Gastroesophageal sphincter (tissue), 4 donors: ENCODE results near the gene HSP90B1. TPM values are rescaled to one million over a fixed set of nuclear protein-coding genes. Genes with fewer than 3 reads are reported as not detected.

Experiments used
- ATAC-seq: fragments of 150-250 bp; one replicate; pipeline ENCODE4 v1.9.1; 2016; ENCODE audit warnings: mild to moderate bottlenecking, moderate library complexity
- H3K27ac ChIP-seq, 4 donors: fragments of 200-600 bp; sonication (generic) in 3 of 4; 1 replicate in 3 of 4; 2 replicates in 1 of 4; pipeline ENCODE4 v1.5.1; 2016 to 2019
- H3K27me3 ChIP-seq: fragments of 200-600 bp; sonication (generic); one replicate; pipeline ENCODE4 v1.5.1; 2019
- H3K36me3 ChIP-seq, 2 donors: fragments of 200-600 bp; sonication (generic); one replicate each; pipeline ENCODE4 v1.5.1; 2019; ENCODE audit warnings: control low read depth in 1 of 2
- H3K4me1 ChIP-seq, 3 donors: fragments of 200-600 bp; sonication (generic); 1 replicate in 2 of 3; 2 replicates in 1 of 3; pipeline ENCODE4 v1.5.1; 2016 to 2019; ENCODE audit warnings: control low read depth in 2 of 3
- H3K4me3 ChIP-seq, 2 donors: fragments of 200-600 bp; sonication (generic); one replicate each; pipeline ENCODE4 v1.5.1; 2019; ENCODE audit warnings: mild to moderate bottlenecking in 1 of 2, moderate library complexity in 1 of 2
- H3K9me3 ChIP-seq, 3 donors: fragments of 200-600 bp; sonication (generic); one replicate each; pipeline ENCODE4 v1.5.1; 2017 to 2019; ENCODE audit warnings: control low read depth in 2 of 3
- CTCF ChIP-seq, 4 experiments: fragments of 200-600 bp in 2 of 4; fragments of 450-650 bp in 2 of 4; sonication (generic) in 1 of 4; IDR thresholded peaks; one replicate each; pipeline ENCODE4 v1.5.1; 2017 to 2019; ENCODE audit warnings: antibody characterized with exemption in 4 of 4, mild to moderate bottlenecking in 2 of 4, moderate library complexity in 2 of 4
- EP300 ChIP-seq: sonication (generic); formaldehyde crosslinking; IDR thresholded peaks from one replicate; pipeline ENCODE4 v1.6.1; 2017; ENCODE audit warnings: antibody characterized with exemption, mild to moderate bottlenecking
- POLR2A ChIP-seq, 2 donors: fragments of 450-650 bp; IDR thresholded peaks; one replicate each; pipeline ENCODE4 v1.6.1; 2017; ENCODE audit warnings: antibody characterized with exemption in 2 of 2, mild to moderate bottlenecking in 2 of 2, moderate library complexity in 1 of 2
- POLR2AphosphoS5 ChIP-seq: sonication (generic); formaldehyde crosslinking; IDR thresholded peaks from one replicate; pipeline ENCODE4 v1.6.1; 2017; ENCODE audit warnings: antibody characterized with exemption
- WGBS, 2 donors: methylation state at CpG; one replicate each; pipeline ENCODE4 v1.1.5; 2018; ENCODE audit warnings: low coverage in 1 of 2; 5-methylcytosine and 5-hydroxymethylcytosine counted together
- total RNA-seq, 4 donors: library from RNA; depleted of rRNA; stranded (reverse); fragments of >200 nt; gene quantifications; one replicate each; pipeline ENCODE4 v1.1.0, GENCODE V29; 2016

HSP90B1 gene
- total RNA-seq, 4 donors from 2014 or later, result 137 to 334 (median 231) TPM

- H3K9me3 ChIP-seq, result no peaks in the 10 kb centered on the region
- no peak overlapping the region for H3K4me3 ChIP-seq
- no peak overlapping the region for H3K27ac ChIP-seq
- TF ChIP-seq CTCF (IDR thresholded peaks at IDR 0.05) (no peak), POLR2A (IDR thresholded peaks at IDR 0.05) (no peak), POLR2AphosphoS5 (no peak), EP300 (no peak)
- WGBS, 2 donors, result 33 to 63% methylated on average over 1 to 3 of the region's 4 CpGs
- no peak for ATAC-seq
- H3K4me1 ChIP-seq, result no peaks in the 10 kb centered on the region
- no peaks in the 10 kb centered on the region for H3K36me3 ChIP-seq
- no peaks in the 10 kb centered on the region for H3K27me3 ChIP-seq
Measured at GRCh38 chr12:103886195-103886797, 43.9 kb upstream of the HSP90B1 start.

GRCh38 chr12:103887738-103888137 lies 42.5 kb upstream of the HSP90B1 start:
- no peak for TF ChIP-seq POLR2A (IDR thresholded peaks at IDR 0.05)
- TF ChIP-seq CTCF (IDR thresholded peaks at IDR 0.05), result no peak
- no peak for TF ChIP-seq EP300
- TF ChIP-seq POLR2AphosphoS5, result no peak
- no peaks in the 10 kb centered on the region for H3K9me3 ChIP-seq
- H3K4me1 ChIP-seq, result no peaks in the 10 kb centered on the region
- no peak overlapping the region for H3K27ac ChIP-seq
- no peak for ATAC-seq
- H3K27me3 ChIP-seq, result no peaks in the 10 kb centered on the region
- 75% methylated on average over 1 of the region's 1 CpG; no CpG with 5 or more reads in 1 of the 2 donors for WGBS, 2 donors
- no peak overlapping the region for H3K4me3 ChIP-seq
- no peaks in the 10 kb centered on the region for H3K36me3 ChIP-seq

DNA sequence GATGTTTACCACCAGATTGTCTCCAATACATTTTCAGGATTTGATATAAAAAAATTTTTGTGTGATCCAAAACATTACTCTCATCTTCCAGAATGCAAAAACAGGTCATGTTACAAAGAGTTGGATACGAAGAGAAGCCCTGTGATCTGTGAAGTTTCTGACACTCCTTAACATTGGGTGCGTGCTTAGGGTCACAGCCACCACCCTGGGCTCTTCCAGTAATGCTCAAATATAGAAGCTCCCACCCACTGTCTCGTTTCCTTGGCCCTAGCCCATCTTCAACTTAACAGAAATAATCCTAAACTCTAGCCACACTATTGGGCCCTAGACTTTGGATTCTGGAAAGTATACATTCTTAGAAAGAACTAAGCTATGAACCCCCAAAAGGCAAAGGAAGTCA lies 32.9 kb upstream of the HSP90B1 start:
- TF ChIP-seq POLR2AphosphoS5, result no peak
- no peak for TF ChIP-seq POLR2A (IDR thresholded peaks at IDR 0.05)
- no peak for TF ChIP-seq EP300
- no peak for TF ChIP-seq CTCF (IDR thresholded peaks at IDR 0.05)
- Histone ChIP-seq H3K4me3 (no peak overlapping the region), H3K36me3 (no peaks in the 10 kb centered on the region), H3K27ac (no peak overlapping the region), H3K9me3 (no peaks in the 10 kb centered on the region), H3K27me3 (no peaks in the 10 kb centered on the region), H3K4me1 (no peaks in the 10 kb centered on the region)
- WGBS, 2 donors, result 47 to 50% methylated on average over 2 to 3 of the region's 3 CpGs
- ATAC-seq, result no peak

- H3K27me3 ChIP-seq, result no peaks in the 10 kb centered on the region
- WGBS, 2 donors, result 66 to 69% methylated on average over 4 to 7 of the region's 7 CpGs
Measured at GRCh38 chr12:103901518-103902173, 28.6 kb upstream of the HSP90B1 start.

More at GRCh38 chr12:103901518-103902173, 28.6 kb upstream of the HSP90B1 start:
- Histone ChIP-seq H3K4me3 (no peak overlapping the region), H3K27ac (no peak overlapping the region), H3K9me3 (no peaks in the 10 kb centered on the region), H3K4me1 (no peaks in the 10 kb centered on the region), H3K36me3 (no peaks in the 10 kb centered on the region)
- no peak for ATAC-seq
- TF ChIP-seq EP300, result no peak
- no peak for TF ChIP-seq CTCF (IDR thresholded peaks at IDR 0.05)
- TF ChIP-seq POLR2A (IDR thresholded peaks at IDR 0.05), result no peak
- no peak for TF ChIP-seq POLR2AphosphoS5
